ENCODE data around the gene DMD.
"Not testable (repeated sequence)": the region's sequence is repeated elsewhere in the genome, so short reads cannot be mapped to it uniquely, and the experiment has no call there.

Gene DMD

GRCh38 chrX:32851556-32851955 is 359.8 kb downstream of the DMD start:
- DNase-seq (ENCODE audit: low spot score) = no peak

- DNase-seq (ENCODE audit: low spot score) = no peak
These were observed 363.4 kb downstream of the DMD start for GRCh38 chrX:32847921-32848320.

DNA sequence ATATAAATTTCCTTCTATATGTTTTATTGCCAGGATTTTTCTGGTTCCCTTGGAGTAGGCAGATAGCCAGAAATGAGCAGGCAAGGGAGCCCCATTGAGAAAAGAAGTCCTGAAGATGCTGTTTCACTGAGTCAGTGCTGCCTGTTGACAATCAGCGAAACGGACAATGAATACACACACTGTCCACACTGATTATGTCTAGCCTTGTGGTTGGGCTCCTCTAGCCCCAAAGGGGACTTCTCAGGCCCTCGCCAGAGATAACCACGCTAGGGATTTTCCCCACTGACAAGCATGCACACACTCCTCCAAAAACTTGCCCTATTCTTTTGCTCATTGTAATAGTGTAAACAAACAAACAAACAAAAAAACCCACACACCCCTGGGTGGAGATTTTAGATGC is 369.3 kb downstream of the DMD start:
- DNase-seq (ENCODE audit: low spot score) = no peak

GRCh38 chrX:32839781-32840180 is 371.6 kb downstream of the DMD start:
- DNase-seq (ENCODE audit: low spot score) = no peak

- DNase-seq (ENCODE audit: low spot score) = no peak
These were observed 386.3 kb downstream of the DMD start for GRCh38 chrX:32825009-32825408.

DNA sequence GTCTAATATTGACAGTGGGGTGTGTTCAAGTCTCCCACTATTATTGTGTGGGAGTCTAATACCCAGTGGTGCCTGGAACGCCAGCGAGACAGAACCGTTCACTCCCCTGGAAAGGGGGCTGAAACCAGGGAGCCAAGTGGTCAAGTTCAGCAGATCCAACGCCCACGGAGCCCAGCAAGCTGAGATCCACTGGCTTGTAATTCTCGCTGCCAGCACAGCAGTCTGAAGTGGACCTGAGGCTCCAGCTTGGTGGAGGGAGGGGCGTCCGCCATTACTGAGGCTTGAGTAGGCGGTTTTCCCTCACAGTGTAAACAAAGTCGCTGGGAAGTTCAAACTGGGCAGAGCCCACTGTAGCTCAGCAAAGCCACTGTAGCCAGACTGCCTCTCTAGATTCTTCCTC is 407.3 kb downstream of the DMD start:
- DNase-seq (ENCODE audit: low spot score) = no peak

DNA sequence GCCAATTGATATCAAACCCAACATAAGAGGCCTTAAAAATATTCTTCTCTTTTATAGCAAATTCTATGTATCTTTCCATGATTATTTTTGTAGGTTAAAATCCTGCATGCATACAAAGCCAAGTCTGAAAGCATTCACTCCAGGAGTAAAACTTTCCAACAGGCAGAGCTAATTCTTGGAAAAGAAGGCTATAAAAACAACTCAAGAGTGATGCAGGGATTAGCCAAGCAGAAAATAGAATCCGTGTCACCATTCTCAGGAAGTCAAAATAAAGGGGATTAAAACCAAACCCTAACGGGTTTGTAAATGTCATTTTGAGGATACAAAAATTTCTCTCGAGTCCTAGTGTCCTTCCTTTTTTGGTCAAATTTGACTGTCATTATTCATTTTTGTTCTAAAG is 412.4 kb downstream of the DMD start:
- no peak for DNase-seq (ENCODE audit: low spot score)

DNA sequence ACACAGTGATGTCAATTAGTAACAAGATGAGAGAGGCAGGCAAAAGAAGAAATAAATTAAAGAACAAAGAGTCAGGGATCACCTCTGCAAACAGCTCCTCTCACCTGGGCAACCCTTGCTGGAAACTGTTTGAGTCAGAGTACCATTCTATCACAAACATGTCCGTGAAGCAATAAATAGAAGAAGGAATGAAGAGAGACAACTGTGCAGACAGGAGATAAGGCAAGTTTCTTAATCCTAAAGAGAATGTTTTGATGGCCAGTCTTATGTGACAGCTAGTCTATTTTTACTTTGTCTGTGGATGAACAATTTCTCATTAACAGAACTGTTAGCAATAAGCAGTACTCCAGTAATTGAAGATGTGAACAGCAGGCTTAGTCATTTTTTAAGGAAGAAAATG is 422.4 kb downstream of the DMD start:
- DNase-seq (ENCODE audit: low spot score) = no peak

GRCh38 chrX:32780109-32780508 is 431.2 kb downstream of the DMD start:
- DNase-seq (ENCODE audit: low spot score) = no peak

DNA sequence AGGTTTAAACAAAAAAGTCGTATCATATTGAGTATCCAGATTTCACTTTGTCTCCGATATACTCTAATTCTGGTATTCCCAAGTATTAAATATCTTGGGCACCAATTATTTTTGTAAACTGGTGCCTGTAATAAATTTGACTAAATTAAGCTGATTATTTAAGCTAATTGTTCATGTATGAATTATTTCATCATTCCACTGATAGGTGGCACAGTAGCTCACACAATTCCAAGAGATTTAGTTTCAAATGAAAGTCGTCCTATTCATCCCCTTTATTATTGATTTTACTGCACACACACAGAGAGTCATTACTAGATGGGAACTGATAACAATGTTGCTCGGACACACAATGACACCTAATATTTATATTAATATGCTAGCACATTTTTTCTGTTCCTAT is 432.4 kb downstream of the DMD start:
- DNase-seq (ENCODE audit: low spot score) = no peak

DNA sequence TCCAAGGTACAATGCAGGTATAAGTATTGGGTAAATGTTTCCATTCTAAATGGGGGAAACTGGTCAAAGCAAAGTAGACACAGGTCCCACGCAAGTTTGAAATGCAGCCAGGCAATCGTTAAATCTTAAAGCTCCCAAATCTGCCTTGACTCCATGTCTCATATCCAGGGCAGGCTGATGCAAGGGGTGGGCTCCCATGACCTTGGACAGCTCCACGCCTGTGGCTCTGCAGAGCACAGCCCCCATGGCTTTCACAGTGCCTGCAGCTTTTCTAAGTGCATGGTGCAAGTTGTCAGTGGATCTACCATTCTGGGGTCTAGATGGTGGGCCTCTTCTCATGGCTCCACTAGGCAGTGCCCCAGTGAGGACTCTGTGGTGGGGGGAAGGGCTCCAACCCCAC is 436.4 kb downstream of the DMD start:
- no peak for DNase-seq (ENCODE audit: low spot score)

- no peak for DNase-seq (ENCODE audit: low spot score)
These were observed 462.3 kb downstream of the DMD start for GRCh38 chrX:32749070-32749469.

DNA sequence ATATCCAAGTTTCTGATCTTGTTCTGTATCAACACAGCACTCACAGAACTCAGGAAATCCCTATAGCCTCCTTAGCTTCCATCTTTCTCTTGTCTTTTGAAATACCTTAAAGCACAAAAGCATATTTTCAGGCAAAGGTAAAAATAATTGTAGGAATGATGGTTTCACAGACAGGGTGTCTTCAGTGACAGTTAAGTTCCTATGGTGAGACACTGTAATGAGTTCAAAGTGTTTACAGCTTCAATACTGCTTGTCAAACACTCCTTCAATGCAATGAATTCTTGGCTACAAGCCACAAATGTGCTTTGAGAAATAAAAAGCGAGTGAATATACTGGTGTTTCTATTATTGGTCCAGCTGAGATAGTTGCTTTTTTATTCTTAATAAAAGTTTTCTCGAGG is 466.0 kb downstream of the DMD start:
- DNase-seq (ENCODE audit: low spot score) = no peak

GRCh38 chrX:32744921-32745320 is 466.4 kb downstream of the DMD start:
- no peak for DNase-seq (ENCODE audit: low spot score)

DNA sequence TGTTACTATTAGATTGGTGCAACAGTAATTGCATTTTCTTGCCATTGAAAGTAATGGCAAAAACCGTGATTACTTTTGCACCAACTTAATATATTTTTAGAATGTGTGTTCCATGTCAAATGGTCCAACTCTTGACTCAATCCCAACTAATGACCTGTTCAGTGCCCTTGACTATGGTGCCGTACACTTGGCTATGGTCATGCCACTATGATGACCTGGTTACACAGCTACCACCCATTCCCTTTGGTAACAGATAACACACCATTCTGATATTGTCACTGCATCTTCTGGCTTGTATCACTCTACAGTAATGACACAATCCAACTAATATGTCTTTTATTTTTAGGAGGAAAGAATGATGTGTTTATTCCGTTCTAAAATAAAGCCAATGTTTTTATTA is 469.4 kb downstream of the DMD start:
- DNase-seq (ENCODE audit: low spot score) = no peak

DNA sequence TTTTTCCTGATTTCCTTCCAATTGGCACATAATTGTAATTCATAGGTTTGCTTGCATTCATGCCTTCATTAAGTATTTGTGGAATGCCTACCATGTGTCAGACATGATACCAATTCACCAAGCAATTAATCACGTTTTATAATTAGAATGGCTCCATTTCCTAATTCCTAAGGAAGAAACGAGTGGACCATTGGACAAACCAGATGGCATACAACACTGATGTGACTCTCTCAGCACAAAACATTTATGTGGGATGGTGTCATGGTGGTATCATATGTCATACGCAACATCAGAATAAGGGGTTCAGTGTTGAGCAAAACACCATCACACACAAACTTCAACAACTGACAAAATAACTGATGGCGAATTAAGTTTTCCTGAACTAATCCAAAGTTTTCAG is 502.8 kb downstream of the DMD start:
- DNase-seq (ENCODE audit: low spot score) = no peak

DNA sequence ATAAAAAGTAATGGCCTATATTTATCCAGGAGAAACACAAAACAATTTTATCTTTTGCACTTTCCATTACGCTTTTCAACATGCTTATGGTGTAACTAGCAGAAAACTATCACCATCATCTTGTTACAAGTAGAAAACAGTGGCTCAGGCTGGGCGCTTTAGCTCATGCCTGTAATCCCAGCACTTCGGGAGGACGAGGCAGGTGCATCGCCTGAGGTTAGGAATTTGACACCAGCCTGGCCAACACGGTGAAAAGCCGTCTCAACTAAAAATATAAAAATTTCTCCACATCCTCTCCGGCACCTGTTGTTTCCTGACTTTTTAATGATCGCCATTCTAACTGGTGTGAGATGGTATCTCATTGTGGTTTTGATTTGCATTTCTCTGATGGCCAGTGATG is 506.0 kb downstream of the DMD start:
- not testable (repeated sequence) for DNase-seq (ENCODE audit: low spot score)

DNA sequence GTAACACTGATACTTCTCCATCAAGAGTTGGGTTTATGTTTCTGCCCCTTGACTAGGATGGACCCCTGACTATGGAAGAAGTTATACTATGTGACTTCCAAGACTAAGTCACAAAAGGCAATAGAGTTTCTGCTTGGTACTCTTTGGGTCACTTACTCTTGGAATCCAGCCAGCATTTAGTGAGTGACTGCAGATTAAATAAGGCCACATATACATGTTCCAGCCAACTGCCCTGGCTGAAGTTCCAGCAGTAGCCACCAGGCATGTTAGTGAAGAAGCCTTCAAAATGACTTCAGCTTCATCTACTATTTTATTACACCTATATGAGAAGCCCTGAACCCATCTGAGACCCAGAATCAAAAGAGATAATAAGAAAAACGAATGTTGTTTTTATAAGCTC is 524.0 kb downstream of the DMD start:
- DNase-seq (ENCODE audit: low spot score) = peak; percentile 3

DNA sequence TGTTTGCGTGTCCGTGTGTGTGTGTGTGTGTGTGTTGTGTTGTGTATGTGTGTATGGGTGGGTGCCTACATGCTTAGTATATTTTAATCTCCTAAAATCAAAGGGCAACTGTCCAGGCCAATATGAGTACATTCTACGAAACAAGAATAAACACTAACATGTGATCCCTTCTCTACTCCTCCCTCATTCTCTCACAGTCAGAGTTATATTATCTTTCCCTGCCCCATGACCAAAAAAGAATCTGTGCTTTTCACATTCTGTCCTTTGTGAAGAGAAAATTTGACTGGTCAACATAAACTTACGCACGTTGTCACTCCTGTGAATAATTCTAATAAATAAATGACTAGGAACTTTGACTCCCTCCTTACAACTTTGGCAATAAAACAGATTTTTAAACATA is 532.9 kb downstream of the DMD start:
- DNase-seq (ENCODE audit: low spot score) = no peak

DNA sequence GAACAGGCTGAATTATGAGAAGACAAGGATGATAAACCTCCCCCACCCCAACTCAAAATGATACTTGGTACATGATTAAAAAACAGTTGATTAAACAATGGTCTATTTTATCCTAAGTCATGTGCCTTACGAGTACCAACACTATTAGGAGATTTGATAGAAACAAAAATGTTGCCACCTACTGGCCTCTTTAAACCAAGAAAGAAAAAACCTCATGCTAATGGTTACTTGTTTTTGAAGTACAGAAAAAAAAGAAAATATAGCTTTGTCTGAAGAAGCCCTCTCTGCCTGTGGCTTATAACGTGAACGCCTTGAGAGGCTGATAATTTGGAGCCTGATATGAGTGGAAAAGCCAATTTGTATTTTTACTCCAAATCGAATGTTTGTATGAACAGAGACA is 538.2 kb downstream of the DMD start:
- peak; percentile 45 for DNase-seq (ENCODE audit: low spot score)

DNA sequence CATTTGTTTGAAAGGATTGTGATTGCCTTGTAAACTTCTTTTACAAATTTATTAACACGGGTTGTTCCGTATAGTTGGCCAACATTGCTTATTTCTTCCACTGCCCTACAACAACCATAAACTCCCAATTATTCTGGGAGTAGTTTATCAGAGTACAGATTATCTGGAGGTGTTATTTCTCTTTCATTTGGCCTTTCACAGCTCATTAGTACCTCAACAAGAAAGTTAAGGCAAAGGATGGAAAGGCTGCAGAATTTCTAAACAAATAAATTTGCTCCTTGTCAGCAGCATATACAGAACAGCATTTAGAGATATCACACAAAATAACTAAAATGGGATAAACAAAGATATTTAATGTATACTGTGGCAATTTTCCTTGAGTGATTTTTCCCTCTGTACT is 548.8 kb downstream of the DMD start:
- no peak for DNase-seq (ENCODE audit: low spot score)

- no peak for DNase-seq (ENCODE audit: low spot score)
These were observed 566.7 kb downstream of the DMD start for GRCh38 chrX:32644476-32645245.

DNA sequence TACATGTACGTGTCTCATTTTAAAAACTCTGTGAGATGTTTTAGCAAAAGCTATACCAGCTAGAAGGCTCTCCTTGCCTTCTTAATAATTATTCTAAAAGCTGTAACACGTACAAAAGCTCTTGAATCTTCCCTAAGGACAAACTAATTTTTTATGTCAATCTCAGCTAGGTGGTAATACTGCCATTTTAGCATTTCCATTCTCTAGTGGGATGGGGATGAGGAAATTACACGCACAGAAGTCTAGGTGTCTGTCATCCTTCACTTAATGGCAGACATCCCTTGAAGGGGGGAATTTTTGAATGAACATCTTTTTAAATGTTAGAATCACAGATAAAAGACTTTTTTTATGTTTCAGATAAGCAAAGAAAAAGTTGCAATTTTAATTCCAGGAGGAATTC is 569.1 kb downstream of the DMD start:
- no peak for DNase-seq (ENCODE audit: low spot score)

GRCh38 chrX:32618154-32618553 is 593.2 kb downstream of the DMD start:
- no peak for DNase-seq (ENCODE audit: low spot score)

DNA sequence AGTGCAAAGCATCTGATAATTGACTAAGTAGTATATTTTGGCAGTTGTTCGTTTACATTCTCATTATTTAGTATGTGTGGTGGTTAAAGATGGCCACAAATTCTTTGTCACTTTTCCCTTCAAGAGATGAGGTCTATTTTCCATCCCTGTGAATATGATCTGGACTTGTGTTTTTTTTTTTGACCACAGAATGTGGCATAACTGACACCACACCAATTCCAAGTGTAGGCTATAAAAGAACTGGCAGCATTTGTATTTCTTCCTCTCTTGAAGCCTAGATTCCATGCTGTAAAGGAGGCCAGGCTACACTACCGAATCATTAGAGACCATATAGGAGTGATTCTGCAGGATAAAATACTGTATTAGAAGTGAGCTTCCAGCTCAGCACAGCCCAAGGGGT is 596.6 kb downstream of the DMD start:
- DNase-seq (ENCODE audit: low spot score) = no peak
